Lower leg skin (tissue), 3 donors: ENCODE results near the gene TMEM63A.

Source experiments
- CTCF ChIP-seq, 3 donors: fragments of 450-650 bp; IDR thresholded peaks; one replicate each; pipeline ENCODE4 v1.5.1; 2016; ENCODE audit warnings: antibody characterized with exemption in 3 of 3, mild to moderate bottlenecking in 3 of 3, moderate library complexity in 2 of 3
- POLR2A ChIP-seq, 2 donors: fragments of 450-650 bp; IDR thresholded peaks; one replicate each; pipeline ENCODE4 v1.6.1; 2016 to 2017; ENCODE audit warnings: antibody characterized with exemption in 2 of 2, mild to moderate bottlenecking in 1 of 2, moderate library complexity in 1 of 2

DNA sequence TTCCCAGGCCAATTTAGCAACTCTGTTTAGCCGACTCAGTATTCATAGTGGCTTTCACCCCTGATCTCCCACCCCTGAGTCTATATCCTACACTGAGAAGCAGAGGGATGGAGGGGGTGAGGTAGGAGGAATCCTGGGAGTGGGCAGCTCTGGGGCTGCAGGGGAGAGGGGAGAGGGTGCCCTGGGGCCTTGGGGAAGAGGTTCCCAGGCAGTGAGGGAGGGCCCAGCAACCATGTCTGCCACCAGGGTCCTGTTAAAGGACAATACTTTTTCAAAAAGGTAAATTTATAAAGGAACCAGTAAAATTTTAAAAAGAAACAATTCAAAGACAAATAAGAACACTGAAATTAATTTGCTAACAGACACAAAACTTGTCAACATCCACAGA lies 42.0 kb downstream of the TMEM63A start:
- TF ChIP-seq POLR2A (IDR thresholded peaks at IDR 0.05): no peak
- TF ChIP-seq CTCF (IDR thresholded peaks at IDR 0.05): no peak
